Fibroblast of lung (primary cell): ENCODE data around the gene OR1K1. TPM values are rescaled to one million over a fixed set of nuclear protein-coding genes. Genes with fewer than 3 reads are reported as not detected.

ENCODE experiments used
- DNase-seq, 2 donors: peaks; one replicate each; pipeline versions ENCODE4 v3.0.0 to v3.0.0-alpha.2; 2010; ENCODE audit warnings: low read depth in 2 of 2
- H2AFZ ChIP-seq: 2 replicates; pipeline ENCODE4 v1.5.1; 2012; ENCODE audit warnings: low read length, control low read depth, inconsistent platforms
- H3K27ac ChIP-seq: 2 replicates; pipeline ENCODE4 v1.5.1; 2011; ENCODE audit warnings: low read length, control low read depth; ENCODE audit not compliant: insufficient read depth
- H3K27me3 ChIP-seq: 2 replicates; pipeline ENCODE4 v1.5.1; 2011; ENCODE audit warnings: mild to moderate bottlenecking, low read length; ENCODE audit not compliant: control insufficient read depth, insufficient read depth
- H3K36me3 ChIP-seq: 2 replicates; pipeline ENCODE4 v1.5.1; 2011; ENCODE audit warnings: low read length; ENCODE audit not compliant: control insufficient read depth, insufficient read depth
- H3K4me1 ChIP-seq: 2 replicates; pipeline ENCODE4 v1.5.1; 2011; ENCODE audit warnings: low read length; ENCODE audit not compliant: control insufficient read depth, insufficient read depth; ENCODE audit errors: extremely low read depth
- H3K4me2 ChIP-seq: 2 replicates; pipeline ENCODE4 v1.5.1; 2011; ENCODE audit warnings: low read length, control low read depth; ENCODE audit not compliant: insufficient read depth; ENCODE audit errors: extremely low read depth
- H3K4me3 ChIP-seq, 4 experiments: fragments of 200-600 bp in 1 of 4; sonication (generic) in 1 of 4; replicated peaks in 1 of 4; 2 replicates each; pipeline ENCODE4 v1.5.1; 2011 to 2016; ENCODE audit warnings: low read length in 4 of 4, low read depth in 3 of 4, mild to moderate bottlenecking in 3 of 4, control low read depth in 2 of 4, inconsistent platforms in 1 of 4, mixed read lengths in 1 of 4; ENCODE audit not compliant: insufficient read depth in 1 of 4; ENCODE audit errors: control extremely low read depth in 1 of 4
- H3K79me2 ChIP-seq: 2 replicates; pipeline ENCODE4 v1.5.1; 2012; ENCODE audit warnings: mild to moderate bottlenecking, low read length, inconsistent platforms; ENCODE audit not compliant: control insufficient read depth, insufficient read depth
- H3K9ac ChIP-seq: 2 replicates; pipeline ENCODE4 v1.5.1; 2011; ENCODE audit warnings: mild to moderate bottlenecking, low read length, control low read depth; ENCODE audit not compliant: insufficient read depth
- H3K9me3 ChIP-seq: 2 replicates; pipeline ENCODE4 v1.5.1; 2012; ENCODE audit warnings: low read depth, low read length; ENCODE audit not compliant: control insufficient read depth, insufficient read depth
- H4K20me1 ChIP-seq: 2 replicates; pipeline ENCODE4 v1.5.1; 2011; ENCODE audit warnings: low read length; ENCODE audit not compliant: control insufficient read depth, insufficient read depth; ENCODE audit errors: extremely low read depth
- CTCF ChIP-seq, 2 donors: IDR thresholded peaks in 1 of 2; conservative IDR thresholded peaks in 1 of 2; 1 replicate in 1 of 2; 2 replicates in 1 of 2; pipeline ENCODE4 v1.5.1; 2011 to 2012; ENCODE audit warnings: low read length in 2 of 2, control low read depth in 1 of 2, inconsistent platforms in 1 of 2, low read depth in 1 of 2, mild to moderate bottlenecking in 1 of 2
- EZH2 ChIP-seq: IDR thresholded peaks from 2 replicates; pipeline ENCODE4 v1.5.1; 2012; ENCODE audit warnings: low read length, control low read depth, mild to moderate bottlenecking; ENCODE audit errors: missing control alignments
- polyA plus RNA-seq, 2 donors: library from polyadenylated mRNA; depleted of rRNA in 1 of 2; stranded (reverse) in 1 of 2; unstranded in 1 of 2; fragments of >200 nt; gene quantifications; 2 replicates each; pipeline ENCODE4 v1.2.1, GENCODE V29; 2011 to 2012; ENCODE audit warnings: missing spikeins in 1 of 2
- total RNA-seq: library from RNA; depleted of rRNA; stranded (reverse); fragments of >200 nt; gene quantifications from 2 replicates; pipeline ENCODE4 v1.2.1, GENCODE V29; 2014

Gene OR1K1
- total and polyA plus RNA-seq, 2 donors (not counting 1 experiment from before 2014, with no cell fraction given): not detected

DNA sequence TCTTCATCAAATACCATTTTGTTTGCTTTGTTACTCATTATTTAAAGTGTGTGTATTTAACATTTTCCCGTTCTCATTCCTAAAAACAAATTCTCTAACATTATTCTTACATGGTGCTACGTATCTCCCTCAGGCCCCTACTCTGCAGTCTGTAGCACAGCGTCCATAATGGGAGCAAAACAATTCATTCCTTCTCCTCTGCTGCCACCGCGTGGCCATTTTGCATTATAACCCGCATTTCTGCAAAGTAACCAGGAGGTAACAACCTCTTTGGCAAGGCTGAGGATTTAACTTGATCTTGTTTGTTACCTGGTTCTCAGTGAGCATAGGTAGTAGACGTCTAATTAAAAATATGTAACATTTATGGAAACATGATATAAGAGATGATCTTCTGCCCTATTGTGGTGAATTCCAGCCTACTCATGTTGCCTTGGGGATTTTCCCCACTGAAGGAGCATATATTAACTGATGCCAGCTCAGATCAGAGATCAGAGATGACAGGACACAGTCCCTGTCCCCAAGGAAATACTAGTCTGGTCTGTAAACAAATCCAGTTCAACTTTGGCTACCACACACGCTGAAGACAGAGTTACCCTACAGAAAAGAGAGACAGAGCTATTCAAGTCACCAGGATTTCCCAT is 10.5 kb downstream of the OR1K1 start:
- no peak overlapping the region for H3K9ac ChIP-seq
- H2AFZ ChIP-seq: no peak overlapping the region
- H3K27ac ChIP-seq: no peak overlapping the region
- no peaks in the 10 kb centered on the region for H3K36me3 ChIP-seq
- no peaks in the 10 kb centered on the region for H3K79me2 ChIP-seq
- H3K4me3 ChIP-seq: no peak overlapping the region
- H3K9me3 ChIP-seq: no peaks in the 10 kb centered on the region
- no peaks in the 10 kb centered on the region for H4K20me1 ChIP-seq
- peak; percentile 51 to 77 for DNase-seq
- H3K4me1 ChIP-seq: no peaks in the 10 kb centered on the region
- no peak overlapping the region for H3K4me2 ChIP-seq
- TF ChIP-seq EZH2: no peak
- peak; percentile 67 to 78 for TF ChIP-seq CTCF (conservative IDR thresholded peaks at IDR 0.05 in 1 of 2, IDR thresholded peaks at IDR 0.05 in 1 of 2; ENCODE audit: low read depth in 1 of 2, low read length in 2 of 2)
- no peaks in the 10 kb centered on the region for H3K27me3 ChIP-seq

GRCh38 chr9:122812736-122813135 is 12.8 kb downstream of the OR1K1 start:
- DNase-seq: no peak
- no peak for TF ChIP-seq EZH2
- no peak for TF ChIP-seq CTCF (conservative IDR thresholded peaks at IDR 0.05 in 1 of 2, IDR thresholded peaks at IDR 0.05 in 1 of 2; ENCODE audit: low read depth in 1 of 2, low read length in 2 of 2)

GRCh38 chr9:122814545-122814944 is 14.6 kb downstream of the OR1K1 start:
- Histone ChIP-seq H3K4me3 (no peak overlapping the region), H3K79me2 (no peaks in the 10 kb centered on the region), H3K27me3 (no peaks in the 10 kb centered on the region), H3K9ac (no peak overlapping the region), H2AFZ (no peak overlapping the region), H3K36me3 (peaks cover 3% of the 10 kb centered on the region), H3K4me2 (no peak overlapping the region), H3K4me1 (no peaks in the 10 kb centered on the region), H4K20me1 (no peaks in the 10 kb centered on the region), H3K27ac (no peak overlapping the region), H3K9me3 (no peaks in the 10 kb centered on the region)
- DNase-seq: no peak
- no peak for TF ChIP-seq CTCF (conservative IDR thresholded peaks at IDR 0.05 in 1 of 2, IDR thresholded peaks at IDR 0.05 in 1 of 2; ENCODE audit: low read depth in 1 of 2, low read length in 2 of 2)
- no peak for TF ChIP-seq EZH2

More at GRCh38 chr9:122812736-122813135, 12.8 kb downstream of the OR1K1 start:
- no peak overlapping the region for H3K27ac ChIP-seq
- H3K4me2 ChIP-seq: no peak overlapping the region
- no peak overlapping the region for H3K9ac ChIP-seq
- peaks cover 3% of the 10 kb centered on the region for H3K36me3 ChIP-seq
- H3K9me3 ChIP-seq: no peaks in the 10 kb centered on the region
- no peaks in the 10 kb centered on the region for H3K4me1 ChIP-seq
- no peak overlapping the region for H2AFZ ChIP-seq
- no peaks in the 10 kb centered on the region for H3K27me3 ChIP-seq
- H3K4me3 ChIP-seq: no peak overlapping the region
- H4K20me1 ChIP-seq: no peaks in the 10 kb centered on the region
- H3K79me2 ChIP-seq: no peaks in the 10 kb centered on the region
